Measurements from ENCODE around the gene TRAF2. TPM values are rescaled to one million over a fixed set of nuclear protein-coding genes. Genes with fewer than 3 reads are reported as not detected.
A peak's percentile ranks its signal among the peaks of the same experiment; 100 is the strongest.

Gene TRAF2
- polyA plus RNA-seq, 2 donors = 11.0 to 16.6 TPM

- H3K4me1 ChIP-seq (ENCODE audit: control insufficient read depth in 2 of 2, insufficient read depth in 2 of 2, low read length in 1 of 2) = peaks cover 10 to 31% of the 10 kb centered on the region in 2 donors
- WGBS, 2 donors = 58 to 59% methylated on average over 16 to 29 of the region's 29 CpGs
- peaks cover 14 to 24% of the 10 kb centered on the region in 2 donors for H3K36me3 ChIP-seq (ENCODE audit: control insufficient read depth in 2 of 2, insufficient read depth in 2 of 2, low read length in 1 of 2)
- H3K4me3 ChIP-seq (ENCODE audit: low read depth in 1 of 2, low read length in 2 of 2) = no peak overlapping the region
- no peaks in the 10 kb centered on the region for H3K9me3 ChIP-seq (ENCODE audit: control insufficient read depth in 2 of 2, insufficient read depth in 1 of 2, low read depth in 1 of 2, low read length in 1 of 2)
- no peaks in the 10 kb centered on the region for H3K27me3 ChIP-seq (ENCODE audit: control insufficient read depth in 1 of 2, insufficient read depth in 2 of 2, low read length in 2 of 2)
- H3K27ac ChIP-seq (ENCODE audit: low read depth in 2 of 2, low read length in 1 of 2) = peak overlapping the region; percentile 10 to 16
These were observed 28.5 kb upstream of the TRAF2 start for GRCh38 chr9:136857581-136858412.

- H3K4me1 ChIP-seq (ENCODE audit: control insufficient read depth in 2 of 2, insufficient read depth in 2 of 2, low read length in 1 of 2) = peaks cover 10 to 31% of the 10 kb centered on the region in 2 donors
- H3K27me3 ChIP-seq (ENCODE audit: control insufficient read depth in 1 of 2, insufficient read depth in 2 of 2, low read length in 2 of 2) = no peaks in the 10 kb centered on the region
- WGBS, 2 donors = 70 to 76% methylated on average over 15 of the region's 15 CpGs
- H3K36me3 ChIP-seq (ENCODE audit: control insufficient read depth in 2 of 2, insufficient read depth in 2 of 2, low read length in 1 of 2) = peaks cover 16 to 31% of the 10 kb centered on the region in 2 donors
- H3K9me3 ChIP-seq (ENCODE audit: control insufficient read depth in 2 of 2, insufficient read depth in 1 of 2, low read depth in 1 of 2, low read length in 1 of 2) = no peaks in the 10 kb centered on the region
- peak overlapping the region; percentile 10 to 75 for H3K27ac ChIP-seq (ENCODE audit: low read depth in 2 of 2, low read length in 1 of 2)
- H3K4me3 ChIP-seq (ENCODE audit: low read depth in 1 of 2, low read length in 2 of 2) = no peak overlapping the region
These were observed 27.9 kb upstream of the TRAF2 start for GRCh38 chr9:136858452-136858843.

- peaks cover 10 to 29% of the 10 kb centered on the region in 2 donors for H3K4me1 ChIP-seq (ENCODE audit: control insufficient read depth in 2 of 2, insufficient read depth in 2 of 2, low read length in 1 of 2)
- WGBS, 2 donors = 41 to 44% methylated on average over 18 to 20 of the region's 20 CpGs
- no peaks in the 10 kb centered on the region for H3K9me3 ChIP-seq (ENCODE audit: control insufficient read depth in 2 of 2, insufficient read depth in 1 of 2, low read depth in 1 of 2, low read length in 1 of 2)
- H3K27me3 ChIP-seq (ENCODE audit: control insufficient read depth in 1 of 2, insufficient read depth in 2 of 2, low read length in 2 of 2) = no peaks in the 10 kb centered on the region
- H3K4me3 ChIP-seq (ENCODE audit: low read depth in 1 of 2, low read length in 2 of 2) = no peak overlapping the region
- peak overlapping the region in 1 of 2 donors; percentile 75 for H3K27ac ChIP-seq (ENCODE audit: low read depth in 2 of 2, low read length in 1 of 2)
- peaks cover 16 to 35% of the 10 kb centered on the region in 2 donors for H3K36me3 ChIP-seq (ENCODE audit: control insufficient read depth in 2 of 2, insufficient read depth in 2 of 2, low read length in 1 of 2)
These were observed 27.2 kb upstream of the TRAF2 start for GRCh38 chr9:136858844-136859757.

GRCh38 chr9:136860529-136860928 lies 25.8 kb upstream of the TRAF2 start:
- Histone ChIP-seq H3K27ac (ENCODE audit: low read depth in 2 of 2, low read length in 1 of 2) (no peak overlapping the region), H3K4me3 (ENCODE audit: low read depth in 1 of 2, low read length in 2 of 2) (no peak overlapping the region), H3K9me3 (ENCODE audit: control insufficient read depth in 2 of 2, insufficient read depth in 1 of 2, low read depth in 1 of 2, low read length in 1 of 2) (no peaks in the 10 kb centered on the region), H3K4me1 (ENCODE audit: control insufficient read depth in 2 of 2, insufficient read depth in 2 of 2, low read length in 1 of 2) (peaks cover 10 to 32% of the 10 kb centered on the region in 2 donors), H3K36me3 (ENCODE audit: control insufficient read depth in 2 of 2, insufficient read depth in 2 of 2, low read length in 1 of 2) (peaks cover 16 to 35% of the 10 kb centered on the region in 2 donors), H3K27me3 (ENCODE audit: control insufficient read depth in 1 of 2, insufficient read depth in 2 of 2, low read length in 2 of 2) (no peaks in the 10 kb centered on the region)
- 87 to 88% methylated on average over 9 of the region's 9 CpGs for WGBS, 2 donors

- H3K9me3 ChIP-seq (ENCODE audit: control insufficient read depth in 2 of 2, insufficient read depth in 1 of 2, low read depth in 1 of 2, low read length in 1 of 2) = no peaks in the 10 kb centered on the region
- H3K36me3 ChIP-seq (ENCODE audit: control insufficient read depth in 2 of 2, insufficient read depth in 2 of 2, low read length in 1 of 2) = peaks cover 16 to 35% of the 10 kb centered on the region in 2 donors
- H3K27me3 ChIP-seq (ENCODE audit: control insufficient read depth in 1 of 2, insufficient read depth in 2 of 2, low read length in 2 of 2) = no peaks in the 10 kb centered on the region
- no peak overlapping the region for H3K27ac ChIP-seq (ENCODE audit: low read depth in 2 of 2, low read length in 1 of 2)
- 90 to 91% methylated on average over 22 of the region's 22 CpGs for WGBS, 2 donors
- peaks cover 10 to 32% of the 10 kb centered on the region in 2 donors for H3K4me1 ChIP-seq (ENCODE audit: control insufficient read depth in 2 of 2, insufficient read depth in 2 of 2, low read length in 1 of 2)
- no peak overlapping the region for H3K4me3 ChIP-seq (ENCODE audit: low read depth in 1 of 2, low read length in 2 of 2)
These were observed 25.1 kb upstream of the TRAF2 start for GRCh38 chr9:136860933-136861873.

GRCh38 chr9:136861874-136862457 lies 24.4 kb upstream of the TRAF2 start:
- Histone ChIP-seq H3K4me1 (ENCODE audit: control insufficient read depth in 2 of 2, insufficient read depth in 2 of 2, low read length in 1 of 2) (peaks cover 10 to 32% of the 10 kb centered on the region in 2 donors), H3K9me3 (ENCODE audit: control insufficient read depth in 2 of 2, insufficient read depth in 1 of 2, low read depth in 1 of 2, low read length in 1 of 2) (no peaks in the 10 kb centered on the region), H3K36me3 (ENCODE audit: control insufficient read depth in 2 of 2, insufficient read depth in 2 of 2, low read length in 1 of 2) (peaks cover 16 to 33% of the 10 kb centered on the region in 2 donors), H3K27ac (ENCODE audit: low read depth in 2 of 2, low read length in 1 of 2) (no peak overlapping the region), H3K4me3 (ENCODE audit: low read depth in 1 of 2, low read length in 2 of 2) (no peak overlapping the region), H3K27me3 (ENCODE audit: control insufficient read depth in 1 of 2, insufficient read depth in 2 of 2, low read length in 2 of 2) (no peaks in the 10 kb centered on the region)
- 85% methylated on average over 26 of the region's 26 CpGs for WGBS, 2 donors

GRCh38 chr9:136862849-136863622 lies 23.3 kb upstream of the TRAF2 start:
- 91 to 92% methylated on average over 31 of the region's 31 CpGs for WGBS, 2 donors
- H3K4me1 ChIP-seq (ENCODE audit: control insufficient read depth in 2 of 2, insufficient read depth in 2 of 2, low read length in 1 of 2) = peaks cover 6 to 25% of the 10 kb centered on the region in 2 donors

GRCh38 chr9:136863623-136864273 lies 22.6 kb upstream of the TRAF2 start:
- H3K27ac ChIP-seq (ENCODE audit: low read depth in 2 of 2, low read length in 1 of 2) = no peak overlapping the region
- H3K36me3 ChIP-seq (ENCODE audit: control insufficient read depth in 2 of 2, insufficient read depth in 2 of 2, low read length in 1 of 2) = peaks cover 16 to 33% of the 10 kb centered on the region in 2 donors
- no peak overlapping the region for H3K4me3 ChIP-seq (ENCODE audit: low read depth in 1 of 2, low read length in 2 of 2)
- 88 to 90% methylated on average over 12 of the region's 12 CpGs for WGBS, 2 donors
- no peaks in the 10 kb centered on the region for H3K9me3 ChIP-seq (ENCODE audit: control insufficient read depth in 2 of 2, insufficient read depth in 1 of 2, low read depth in 1 of 2, low read length in 1 of 2)
- H3K27me3 ChIP-seq (ENCODE audit: control insufficient read depth in 1 of 2, insufficient read depth in 2 of 2, low read length in 2 of 2) = no peaks in the 10 kb centered on the region
- peaks cover under 1 to 18% of the 10 kb centered on the region in 2 donors for H3K4me1 ChIP-seq (ENCODE audit: control insufficient read depth in 2 of 2, insufficient read depth in 2 of 2, low read length in 1 of 2)

More at GRCh38 chr9:136862849-136863622, 23.3 kb upstream of the TRAF2 start:
- no peaks in the 10 kb centered on the region for H3K9me3 ChIP-seq (ENCODE audit: control insufficient read depth in 2 of 2, insufficient read depth in 1 of 2, low read depth in 1 of 2, low read length in 1 of 2)
- H3K27ac ChIP-seq (ENCODE audit: low read depth in 2 of 2, low read length in 1 of 2) = no peak overlapping the region
- H3K4me3 ChIP-seq (ENCODE audit: low read depth in 1 of 2, low read length in 2 of 2) = no peak overlapping the region
- peaks cover 16 to 33% of the 10 kb centered on the region in 2 donors for H3K36me3 ChIP-seq (ENCODE audit: control insufficient read depth in 2 of 2, insufficient read depth in 2 of 2, low read length in 1 of 2)
- H3K27me3 ChIP-seq (ENCODE audit: control insufficient read depth in 1 of 2, insufficient read depth in 2 of 2, low read length in 2 of 2) = no peaks in the 10 kb centered on the region

Measured in esophagus (tissue), 2 donors.